H1 (cell line): ENCODE measurements around the gene RUNX1. TPM values are rescaled to one million over a fixed set of nuclear protein-coding genes. Genes with fewer than 3 reads are reported as not detected.

ENCODE experiments used
- CREB1 ChIP-seq: IDR thresholded peaks from 2 replicates; pipeline ENCODE4 v1.6.1; 2012; ENCODE audit warnings: inconsistent platforms
- EGR1 ChIP-seq: IDR thresholded peaks from 2 replicates; pipeline ENCODE4 v1.6.1; 2011; ENCODE audit warnings: low read depth, low read length, borderline replicate concordance
- PHF8 ChIP-seq: fragments of 200-600 bp; sonication (generic); conservative IDR thresholded peaks from 2 replicates; pipeline ENCODE4 v1.7.1; 2012; ENCODE audit warnings: low read depth, mild to moderate bottlenecking, inconsistent platforms, low read length, moderate library complexity
- polyA plus RNA-seq, 7 experiments: library from polyadenylated mRNA; depleted of rRNA in 3 of 7; stranded (reverse) in 5 of 7; unstranded in 2 of 7; fragments of >200 nt in 5 of 7; fragments of 200-250 nt in 2 of 7; gene quantifications; 1 replicate in 5 of 7; 2 replicates in 1 of 7; 4 replicates in 1 of 7; pipeline versions ENCODE4 v1.2.1 to v1.2.3, GENCODE V29; 2011 to 2013; ENCODE audit warnings: missing spikeins in 2 of 7, mixed read lengths in 2 of 7
- total RNA-seq: library from RNA; stranded (reverse); fragmentation: NEBNext Ultra II Directional; extraction: Animal tissue kit (Norgen Biotek cat#: 25700); gene quantifications from 2 replicates; pipeline ENCODE4 v1.2.1, GENCODE V29; 2021

RUNX1 gene
- total and polyA plus RNA-seq, 2 of the 8 experiments (the other 6 are each of a cell fraction or from before 2014, with no cell fraction given) = 0.20 to 0.60 TPM

GRCh38 chr21:34743285-34743684 lies 305.8 kb downstream of the RUNX1 start (continued):
- no peak for TF ChIP-seq CREB1
- no peak for TF ChIP-seq PHF8
- TF ChIP-seq EGR1 = no peak
